ENCODE data around the gene LRMDA.

The LRMDA gene

GRCh38 chr10:75950997-75951589 is 519.7 kb downstream of the LRMDA start:
- TF ChIP-seq, protein P1, sequence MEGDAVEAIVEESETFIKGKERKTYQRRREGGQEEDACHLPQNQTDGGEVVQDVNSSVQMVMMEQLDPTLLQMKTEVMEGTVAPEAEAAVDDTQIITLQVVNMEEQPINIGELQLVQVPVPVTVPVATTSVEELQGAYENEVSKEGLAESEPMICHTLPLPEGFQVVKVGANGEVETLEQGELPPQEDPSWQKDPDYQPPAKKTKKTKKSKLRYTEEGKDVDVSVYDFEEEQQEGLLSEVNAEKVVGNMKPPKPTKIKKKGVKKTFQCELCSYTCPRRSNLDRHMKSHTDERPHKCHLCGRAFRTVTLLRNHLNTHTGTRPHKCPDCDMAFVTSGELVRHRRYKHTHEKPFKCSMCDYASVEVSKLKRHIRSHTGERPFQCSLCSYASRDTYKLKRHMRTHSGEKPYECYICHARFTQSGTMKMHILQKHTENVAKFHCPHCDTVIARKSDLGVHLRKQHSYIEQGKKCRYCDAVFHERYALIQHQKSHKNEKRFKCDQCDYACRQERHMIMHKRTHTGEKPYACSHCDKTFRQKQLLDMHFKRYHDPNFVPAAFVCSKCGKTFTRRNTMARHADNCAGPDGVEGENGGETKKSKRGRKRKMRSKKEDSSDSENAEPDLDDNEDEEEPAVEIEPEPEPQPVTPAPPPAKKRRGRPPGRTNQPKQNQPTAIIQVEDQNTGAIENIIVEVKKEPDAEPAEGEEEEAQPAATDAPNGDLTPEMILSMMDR (conservative IDR thresholded peaks at IDR 0.05; ENCODE audit: low read depth, low read length): no peak
- peak; percentile 82 for DNase-seq (ENCODE audit: low read depth)
- no peak overlapping the region for H3K4me3 ChIP-seq (ENCODE audit: low read length)

GRCh38 chr10:75951627-75952026 is 520.2 kb downstream of the LRMDA start:
- H3K4me3 ChIP-seq (ENCODE audit: low read length): no peak overlapping the region
- no peak for DNase-seq (ENCODE audit: low read depth)
- TF ChIP-seq, protein P1 (conservative IDR thresholded peaks at IDR 0.05; ENCODE audit: low read depth, low read length): no peak

GRCh38 chr10:75952093-75952492 is 520.7 kb downstream of the LRMDA start:
- TF ChIP-seq, protein P1 (conservative IDR thresholded peaks at IDR 0.05; ENCODE audit: low read depth, low read length): no peak
- H3K4me3 ChIP-seq (ENCODE audit: low read length): no peak overlapping the region
- DNase-seq (ENCODE audit: low read depth): no peak

DNA sequence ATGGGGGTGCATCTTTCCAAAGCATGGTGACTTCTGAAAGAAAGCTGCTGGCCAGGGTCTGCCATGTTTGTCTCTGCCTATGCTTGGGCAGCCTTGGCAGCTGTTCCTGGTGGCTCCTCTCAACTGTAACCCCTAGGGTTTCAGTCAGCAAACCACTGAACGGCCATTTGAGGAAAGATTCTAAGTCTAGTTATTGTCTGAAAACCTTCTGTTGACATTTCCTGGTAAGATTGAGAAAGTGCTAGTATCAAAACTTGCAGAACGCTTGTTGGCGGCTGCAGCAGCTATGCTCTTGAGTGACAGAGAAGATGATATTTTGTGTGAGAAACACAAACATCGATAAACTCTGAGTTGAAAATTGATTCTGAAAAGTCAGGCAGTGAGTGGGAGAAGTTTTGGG is 523.1 kb downstream of the LRMDA start:
- TF ChIP-seq, protein P1 (conservative IDR thresholded peaks at IDR 0.05; ENCODE audit: low read depth, low read length): no peak

GRCh38 chr10:75955973-75956502 is 524.6 kb downstream of the LRMDA start:
- no peak for DNase-seq (ENCODE audit: low read depth)
- H3K4me3 ChIP-seq (ENCODE audit: low read length): no peak overlapping the region
- TF ChIP-seq, protein P1 (conservative IDR thresholded peaks at IDR 0.05; ENCODE audit: low read depth, low read length): no peak

More for the DNA sequence above, 523.1 kb downstream of the LRMDA start:
- no peak overlapping the region for H3K4me3 ChIP-seq (ENCODE audit: low read length)
- DNase-seq (ENCODE audit: low read depth): no peak

DNA sequence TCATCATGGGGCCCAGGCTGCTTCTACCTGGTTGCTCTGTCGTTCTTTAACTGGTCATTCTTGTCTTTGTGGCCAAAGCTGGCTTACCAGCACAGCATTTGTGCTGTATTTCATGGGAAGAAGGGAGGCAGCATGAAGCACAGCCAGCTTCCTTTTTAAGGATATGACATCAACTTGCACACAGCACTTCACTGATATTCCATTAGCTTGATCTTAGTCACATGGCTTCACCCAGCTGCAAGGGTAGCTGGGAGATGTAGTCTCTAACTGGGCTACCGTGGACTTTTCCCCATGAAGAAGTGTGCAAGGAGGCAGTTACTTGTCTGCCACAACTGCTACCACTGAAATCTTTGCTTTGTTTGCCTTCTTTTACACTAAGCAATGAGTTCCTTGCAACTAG is 525.2 kb downstream of the LRMDA start:
- H3K4me3 ChIP-seq (ENCODE audit: low read length): no peak overlapping the region
- DNase-seq (ENCODE audit: low read depth): no peak
- TF ChIP-seq, protein P1 (conservative IDR thresholded peaks at IDR 0.05; ENCODE audit: low read depth, low read length): no peak
